ENCODE results near the gene CAMK2G.

The CAMK2G gene

DNA sequence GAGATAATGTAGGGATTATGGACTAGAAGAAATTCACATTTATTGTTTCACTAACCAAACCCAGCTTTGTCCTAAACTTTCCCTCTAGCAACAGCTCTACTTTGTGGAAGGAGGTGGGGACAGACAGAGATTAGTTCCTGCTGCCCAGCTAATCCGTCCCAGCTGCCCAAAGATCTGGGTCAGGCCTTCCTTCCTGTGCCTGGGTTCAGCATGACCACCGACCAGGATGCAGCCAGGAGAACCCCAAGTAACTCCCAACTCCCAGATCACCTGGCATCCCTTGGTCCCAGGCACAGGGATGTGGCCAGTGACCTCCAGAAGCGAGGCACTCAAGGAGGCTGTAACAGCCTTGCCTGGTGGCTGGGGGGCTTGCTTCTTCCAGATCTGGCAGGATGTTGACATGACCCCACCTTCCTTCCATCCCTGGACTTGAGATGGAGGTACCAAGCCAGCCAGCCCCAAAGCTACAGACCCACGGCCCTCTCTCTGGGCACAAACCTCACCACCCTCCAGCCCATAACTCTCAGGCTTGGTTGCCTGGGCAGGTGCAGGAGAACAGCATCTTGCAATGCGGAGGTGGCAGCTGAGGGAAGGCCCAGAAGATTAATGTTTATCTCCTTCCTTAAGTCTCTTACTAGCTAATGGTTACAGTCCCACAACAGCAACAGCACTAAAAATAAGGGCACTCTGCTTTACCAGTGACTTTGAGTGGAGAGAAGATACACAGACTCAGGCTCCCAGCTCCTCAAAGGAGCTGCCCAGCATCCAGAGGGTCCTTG is 11.1 kb downstream of the CAMK2G start:
- Histone ChIP-seq H3K36me3 (ENCODE audit: insufficient read depth, low read length) (peaks cover 74% of the 10 kb centered on the region), H3K27ac (ENCODE audit: low read length) (no peak overlapping the region), H3K4me1 (ENCODE audit: insufficient read depth, low read length) (peaks cover 25% of the 10 kb centered on the region)

DNA sequence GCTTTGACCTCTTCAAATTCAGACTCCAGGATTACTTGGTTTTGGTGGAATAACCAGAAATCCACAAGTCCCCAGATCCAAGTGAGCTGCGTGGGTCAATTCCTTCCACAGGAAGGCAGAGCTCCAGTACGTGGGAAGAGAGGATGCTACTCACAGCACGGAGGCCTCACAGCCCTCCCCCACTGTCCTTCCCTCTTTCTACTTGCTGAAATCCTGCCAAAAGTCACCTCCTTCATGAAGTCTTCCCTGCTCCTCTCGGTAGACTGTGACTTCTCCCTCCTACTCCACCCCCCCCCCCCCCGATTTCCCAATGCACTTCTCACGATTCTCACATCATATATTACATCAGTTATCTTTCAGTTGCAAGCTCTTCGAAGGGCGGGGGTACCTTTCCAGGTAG is 12.3 kb downstream of the CAMK2G start:
- H2AFZ ChIP-seq (ENCODE audit: low read depth, low read length), result no peak overlapping the region
- DNase-seq, result no peak
- no peak overlapping the region for H3K9ac ChIP-seq (ENCODE audit: low read depth, low read length)
- ATAC-seq (ENCODE audit: insufficient read depth, low read depth), result no peak
- H3K4me2 ChIP-seq (ENCODE audit: insufficient read depth, low read length), result no peak overlapping the region
- H3K4me3 ChIP-seq (ENCODE audit: low read depth in 1 of 2, low read length in 2 of 2), result no peak overlapping the region
- H3K9me3 ChIP-seq (ENCODE audit: insufficient read depth, low read length, severe bottlenecking), result no peaks in the 10 kb centered on the region
- no peak overlapping the region for H3K27ac ChIP-seq (ENCODE audit: low read length)
- peaks cover 80% of the 10 kb centered on the region for H3K36me3 ChIP-seq (ENCODE audit: insufficient read depth, low read length)
- H3K27me3 ChIP-seq (ENCODE audit: insufficient read depth, low read length, poor library complexity), result no peaks in the 10 kb centered on the region
- peaks cover 42% of the 10 kb centered on the region for H4K20me1 ChIP-seq (ENCODE audit: insufficient read depth, low read length)
- TF ChIP-seq, protein P1, sequence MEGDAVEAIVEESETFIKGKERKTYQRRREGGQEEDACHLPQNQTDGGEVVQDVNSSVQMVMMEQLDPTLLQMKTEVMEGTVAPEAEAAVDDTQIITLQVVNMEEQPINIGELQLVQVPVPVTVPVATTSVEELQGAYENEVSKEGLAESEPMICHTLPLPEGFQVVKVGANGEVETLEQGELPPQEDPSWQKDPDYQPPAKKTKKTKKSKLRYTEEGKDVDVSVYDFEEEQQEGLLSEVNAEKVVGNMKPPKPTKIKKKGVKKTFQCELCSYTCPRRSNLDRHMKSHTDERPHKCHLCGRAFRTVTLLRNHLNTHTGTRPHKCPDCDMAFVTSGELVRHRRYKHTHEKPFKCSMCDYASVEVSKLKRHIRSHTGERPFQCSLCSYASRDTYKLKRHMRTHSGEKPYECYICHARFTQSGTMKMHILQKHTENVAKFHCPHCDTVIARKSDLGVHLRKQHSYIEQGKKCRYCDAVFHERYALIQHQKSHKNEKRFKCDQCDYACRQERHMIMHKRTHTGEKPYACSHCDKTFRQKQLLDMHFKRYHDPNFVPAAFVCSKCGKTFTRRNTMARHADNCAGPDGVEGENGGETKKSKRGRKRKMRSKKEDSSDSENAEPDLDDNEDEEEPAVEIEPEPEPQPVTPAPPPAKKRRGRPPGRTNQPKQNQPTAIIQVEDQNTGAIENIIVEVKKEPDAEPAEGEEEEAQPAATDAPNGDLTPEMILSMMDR (IDR thresholded peaks at IDR 0.05; ENCODE audit: borderline replicate concordance, extremely low read depth, low read length, poor library complexity, severe bottlenecking), result no peak
- TF ChIP-seq EZH2 (IDR thresholded peaks at IDR 0.05; ENCODE audit: borderline replicate concordance, low read depth, low read length, severe bottlenecking), result no peak
- peaks cover 18% of the 10 kb centered on the region for H3K4me1 ChIP-seq (ENCODE audit: insufficient read depth, low read length)
- H3K79me2 ChIP-seq (ENCODE audit: insufficient read depth, low read length), result peaks cover 43% of the 10 kb centered on the region

More for the DNA sequence above, 11.1 kb downstream of the CAMK2G start:
- Histone ChIP-seq H3K4me3 (ENCODE audit: low read depth in 1 of 2, low read length in 2 of 2) (no peak overlapping the region), H3K9me3 (ENCODE audit: insufficient read depth, low read length, severe bottlenecking) (no peaks in the 10 kb centered on the region), H2AFZ (ENCODE audit: low read depth, low read length) (no peak overlapping the region), H3K9ac (ENCODE audit: low read depth, low read length) (no peak overlapping the region), H3K27me3 (ENCODE audit: insufficient read depth, low read length, poor library complexity) (no peaks in the 10 kb centered on the region), H3K4me2 (ENCODE audit: insufficient read depth, low read length) (no peak overlapping the region), H3K79me2 (ENCODE audit: insufficient read depth, low read length) (peaks cover 47% of the 10 kb centered on the region), H4K20me1 (ENCODE audit: insufficient read depth, low read length) (peaks cover 47% of the 10 kb centered on the region)
- ATAC-seq (ENCODE audit: insufficient read depth, low read depth) (no peak), DNase-seq (no peak)
- TF ChIP-seq, protein P1 (IDR thresholded peaks at IDR 0.05; ENCODE audit: borderline replicate concordance, extremely low read depth, low read length, poor library complexity, severe bottlenecking), result no peak
- no peak for TF ChIP-seq EZH2 (IDR thresholded peaks at IDR 0.05; ENCODE audit: borderline replicate concordance, low read depth, low read length, severe bottlenecking)

DNA sequence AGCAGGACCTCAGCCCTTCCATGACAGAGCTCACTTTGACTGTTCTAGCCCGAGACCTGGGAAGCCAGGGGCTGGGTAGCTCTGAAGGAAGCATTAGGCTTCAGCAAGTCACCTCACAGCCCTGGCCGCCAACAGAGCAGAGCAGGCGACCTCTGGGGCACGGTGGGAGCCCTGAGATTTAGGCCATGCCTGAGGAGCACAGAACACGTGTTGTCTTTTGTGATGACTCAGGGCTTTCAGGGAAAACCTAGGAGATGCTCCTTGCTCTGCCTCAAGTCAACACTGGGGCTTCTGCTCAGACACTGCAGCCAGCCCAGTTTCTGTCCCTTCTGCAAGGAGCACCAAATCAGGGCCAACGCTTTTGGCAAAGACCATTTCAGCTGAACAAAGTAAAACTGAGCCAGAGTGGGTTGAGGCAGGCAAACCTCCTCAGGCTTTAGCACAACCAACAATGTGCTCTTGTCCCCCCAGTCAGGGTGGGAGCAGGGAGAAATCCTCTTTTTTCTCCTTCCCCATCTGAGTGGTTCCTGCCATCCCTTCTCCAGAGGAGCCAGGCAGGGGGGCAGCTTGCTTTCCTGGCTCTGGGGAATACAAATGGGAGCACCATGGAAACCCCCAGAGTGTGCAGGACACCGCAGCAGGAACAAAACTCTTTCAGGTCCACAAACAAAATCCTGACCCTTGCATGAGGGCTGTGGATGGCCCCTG is 14.4 kb downstream of the CAMK2G start:
- Histone ChIP-seq H3K4me1 (ENCODE audit: insufficient read depth, low read length) (no peaks in the 10 kb centered on the region), H4K20me1 (ENCODE audit: insufficient read depth, low read length) (peaks cover 34% of the 10 kb centered on the region), H3K9ac (ENCODE audit: low read depth, low read length) (no peak overlapping the region), H3K4me2 (ENCODE audit: insufficient read depth, low read length) (no peak overlapping the region), H3K79me2 (ENCODE audit: insufficient read depth, low read length) (peaks cover 24% of the 10 kb centered on the region; the same call in 1 of the 2 replicates), H3K9me3 (ENCODE audit: insufficient read depth, low read length, severe bottlenecking) (no peaks in the 10 kb centered on the region), H3K27me3 (ENCODE audit: insufficient read depth, low read length, poor library complexity) (no peaks in the 10 kb centered on the region), H3K27ac (ENCODE audit: low read length) (no peak overlapping the region), H3K36me3 (ENCODE audit: insufficient read depth, low read length) (peaks cover 74% of the 10 kb centered on the region), H3K4me3 (ENCODE audit: low read depth in 1 of 2, low read length in 2 of 2) (no peak overlapping the region), H2AFZ (ENCODE audit: low read depth, low read length) (no peak overlapping the region)
- DNase-seq, result no peak
- ATAC-seq (ENCODE audit: insufficient read depth, low read depth), result no peak
- TF ChIP-seq, protein P1 (IDR thresholded peaks at IDR 0.05; ENCODE audit: borderline replicate concordance, extremely low read depth, low read length, poor library complexity, severe bottlenecking), result no peak
- TF ChIP-seq EZH2 (IDR thresholded peaks at IDR 0.05; ENCODE audit: borderline replicate concordance, low read depth, low read length, severe bottlenecking), result no peak
